Prostate gland (tissue), 2 donors: ENCODE data around the gene TELO2. TPM values are rescaled to one million over a fixed set of nuclear protein-coding genes. Genes with fewer than 3 reads are reported as not detected.
A peak's percentile ranks its signal among the peaks of the same experiment; 100 is the strongest.

Source experiments
- DNase-seq: peaks from one replicate; pipeline ENCODE4 v3.0.0-alpha.2; 2019; ENCODE audit warnings: low spot score
- H3K27ac ChIP-seq, 2 donors: fragments of 200-600 bp; sonication (generic); 2 replicates each; pipeline ENCODE4 v1.5.1; 2017 to 2019
- H3K27me3 ChIP-seq: fragments of 200-600 bp; sonication (generic); replicated peaks from 2 replicates; pipeline ENCODE4 v1.5.1; 2019; ENCODE audit not compliant: insufficient read depth
- H3K36me3 ChIP-seq, 2 donors: fragments of 200-600 bp; sonication (generic); 1 replicate in 1 of 2; 2 replicates in 1 of 2; pipeline versions ENCODE4 v1.5.1 to v1.8.1; 2017 to 2019
- H3K4me1 ChIP-seq: fragments of 200-600 bp; sonication (generic); replicated peaks from 2 replicates; pipeline ENCODE4 v1.5.1; 2019
- H3K4me3 ChIP-seq, 2 donors: fragments of 200-600 bp; sonication (generic); 2 replicates each; pipeline ENCODE4 v1.5.1; 2017 to 2019
- H3K9me3 ChIP-seq: fragments of 200-600 bp; sonication (generic); 2 replicates; pipeline ENCODE4 v1.5.1; 2017
- POLR2A ChIP-seq: fragments of 450-650 bp; IDR thresholded peaks from one replicate; pipeline ENCODE4 v1.6.1; 2016; ENCODE audit warnings: antibody characterized with exemption, mild to moderate bottlenecking
- POLR2AphosphoS5 ChIP-seq: sonication (generic); formaldehyde crosslinking; IDR thresholded peaks from one replicate; pipeline ENCODE4 v1.6.1; 2017; ENCODE audit warnings: antibody characterized with exemption
- WGBS: methylation state at CpG from one replicate; pipeline ENCODE4 v1.1.5; 2018; 5-methylcytosine and 5-hydroxymethylcytosine counted together
- intact Hi-C: fragments of 100-400 bp; cut with DNase I; formaldehyde crosslinking; loops from one replicate; pipeline ENCODE4 v1.14.2; 2022
- total RNA-seq, 2 donors: library from RNA; depleted of rRNA; stranded (reverse); fragments of >200 nt; gene quantifications; one replicate each; pipeline ENCODE4 v1.1.0, GENCODE V29; 2016
- TF ChIP-seq, protein P1 (sequence below), 4 experiments: fragments of 200-600 bp in 2 of 4; fragments of 450-650 bp in 2 of 4; sonication (generic) in 2 of 4; IDR thresholded peaks; 1 replicate in 3 of 4; 2 replicates in 1 of 4; pipeline ENCODE4 v1.5.1; 2016 to 2019; ENCODE audit warnings: antibody characterized with exemption in 4 of 4, mild to moderate bottlenecking in 2 of 4, moderate library complexity in 2 of 4

Gene TELO2
- total RNA-seq, 2 donors from 2014 or later = 35.1 to 53.5 TPM

DNA sequence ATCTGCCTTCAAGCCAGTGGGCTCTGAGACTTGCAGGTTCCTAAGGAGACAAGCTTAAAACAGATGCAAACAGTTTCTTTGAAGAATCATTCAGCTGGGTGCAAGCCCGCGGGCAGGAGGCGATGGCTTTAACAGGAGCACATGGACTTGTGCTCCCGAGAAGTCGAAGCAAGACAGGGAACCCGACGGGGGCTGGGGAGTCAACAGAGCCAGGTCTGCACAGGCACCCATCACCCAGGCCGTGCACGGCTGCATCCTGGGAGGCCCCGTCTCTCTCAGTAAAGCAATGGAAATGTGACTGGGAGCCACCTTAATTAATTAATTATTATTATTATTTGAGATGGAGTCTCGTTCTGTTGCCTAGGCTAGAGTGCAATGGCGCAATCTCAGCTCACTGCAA lies 4.1 kb upstream of the TELO2 start:
- intact Hi-C loops = no loop called here
- H3K27me3 ChIP-seq = no peaks in the 10 kb centered on the region
- H3K4me3 ChIP-seq = no peak overlapping the region
- no peak for TF ChIP-seq POLR2AphosphoS5
- no peak for TF ChIP-seq POLR2A
- TF ChIP-seq, protein P1, sequence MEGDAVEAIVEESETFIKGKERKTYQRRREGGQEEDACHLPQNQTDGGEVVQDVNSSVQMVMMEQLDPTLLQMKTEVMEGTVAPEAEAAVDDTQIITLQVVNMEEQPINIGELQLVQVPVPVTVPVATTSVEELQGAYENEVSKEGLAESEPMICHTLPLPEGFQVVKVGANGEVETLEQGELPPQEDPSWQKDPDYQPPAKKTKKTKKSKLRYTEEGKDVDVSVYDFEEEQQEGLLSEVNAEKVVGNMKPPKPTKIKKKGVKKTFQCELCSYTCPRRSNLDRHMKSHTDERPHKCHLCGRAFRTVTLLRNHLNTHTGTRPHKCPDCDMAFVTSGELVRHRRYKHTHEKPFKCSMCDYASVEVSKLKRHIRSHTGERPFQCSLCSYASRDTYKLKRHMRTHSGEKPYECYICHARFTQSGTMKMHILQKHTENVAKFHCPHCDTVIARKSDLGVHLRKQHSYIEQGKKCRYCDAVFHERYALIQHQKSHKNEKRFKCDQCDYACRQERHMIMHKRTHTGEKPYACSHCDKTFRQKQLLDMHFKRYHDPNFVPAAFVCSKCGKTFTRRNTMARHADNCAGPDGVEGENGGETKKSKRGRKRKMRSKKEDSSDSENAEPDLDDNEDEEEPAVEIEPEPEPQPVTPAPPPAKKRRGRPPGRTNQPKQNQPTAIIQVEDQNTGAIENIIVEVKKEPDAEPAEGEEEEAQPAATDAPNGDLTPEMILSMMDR (IDR thresholded peaks at IDR 0.05) = no peak
- no peaks in the 10 kb centered on the region for H3K9me3 ChIP-seq
- no peak overlapping the region for H3K27ac ChIP-seq
- no peaks in the 10 kb centered on the region for H3K36me3 ChIP-seq
- H3K4me1 ChIP-seq = no peaks in the 10 kb centered on the region
- 94% methylated on average over 12 of the region's 12 CpGs for WGBS
- DNase-seq = no peak

DNA sequence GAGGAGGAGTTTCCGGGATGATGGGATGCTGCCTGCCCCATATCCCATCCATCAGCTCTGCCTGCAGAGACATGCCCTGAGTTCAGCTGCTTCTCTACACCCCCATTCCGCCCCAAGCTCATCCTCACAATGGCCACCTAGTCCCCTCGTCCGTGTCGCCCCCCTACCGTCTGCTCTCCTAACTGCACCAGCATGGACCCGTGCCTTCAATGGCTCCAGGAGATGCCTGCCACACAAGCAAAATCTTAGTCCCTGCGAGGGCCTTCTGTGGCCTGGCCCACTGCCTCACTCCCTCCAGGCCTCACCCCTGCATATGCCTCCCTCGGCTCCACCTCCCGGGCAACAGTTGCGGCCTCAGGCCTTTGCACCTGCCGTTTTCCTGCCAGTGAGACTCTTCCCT lies 1.8 kb upstream of the TELO2 start:
- WGBS = 73% methylated on average over 12 of the region's 12 CpGs
- H3K27ac ChIP-seq = no peak overlapping the region
- H3K9me3 ChIP-seq = no peaks in the 10 kb centered on the region
- peaks cover 0 to 10% of the 10 kb centered on the region in 2 donors for H3K36me3 ChIP-seq
- intact Hi-C loops = loop anchor here (5.0 kb wide), 1 partner anchor 121 kb away; the partner anchor contains the start of genes CRAMP1 and IFT140
- H3K4me3 ChIP-seq = no peak overlapping the region
- H3K27me3 ChIP-seq = no peaks in the 10 kb centered on the region
- TF ChIP-seq POLR2AphosphoS5 (no peak), POLR2A (no peak)
- TF ChIP-seq, protein P1 (IDR thresholded peaks at IDR 0.05) = no peak
- no peak for DNase-seq
- peaks cover 8% of the 10 kb centered on the region for H3K4me1 ChIP-seq

DNA sequence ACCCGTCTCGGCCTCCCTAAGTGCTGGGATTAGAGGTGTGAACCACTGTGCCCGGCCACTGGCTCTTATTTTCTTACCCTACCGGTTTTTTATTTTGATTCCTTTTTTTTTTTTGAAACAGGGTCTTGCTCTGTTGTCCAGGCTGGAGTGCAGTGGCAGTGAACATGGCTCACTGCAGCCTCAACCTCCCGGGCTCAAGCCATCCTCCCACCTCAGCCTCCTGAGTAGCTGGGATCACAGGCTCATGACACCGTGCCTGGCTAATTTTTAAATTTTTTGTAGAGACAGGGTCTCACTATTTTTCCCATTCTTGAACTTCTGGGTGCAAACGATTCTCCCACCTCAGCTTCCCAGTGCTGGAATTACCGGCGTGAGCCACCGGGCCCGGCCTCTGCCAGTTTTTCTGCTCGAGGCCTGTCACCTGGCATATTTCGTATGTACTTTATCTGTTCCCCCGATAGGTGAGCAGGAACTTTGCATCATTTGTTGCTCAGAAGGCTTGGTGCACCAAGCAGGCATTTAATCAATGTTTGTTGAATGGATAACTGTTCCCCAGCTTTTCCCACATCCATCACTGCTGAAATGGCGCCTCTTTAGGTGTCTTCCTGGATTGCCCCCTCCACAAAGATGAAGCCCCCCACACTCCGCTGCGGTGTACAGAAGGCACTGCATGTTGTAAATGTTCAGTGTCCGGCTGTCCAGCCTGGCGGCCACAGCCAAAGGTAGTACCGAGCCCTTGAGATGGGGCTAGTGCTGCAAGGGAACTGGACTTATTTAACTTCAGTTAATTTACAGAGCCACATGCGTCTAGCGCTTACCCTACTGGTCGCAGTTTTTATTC lies 858 bp upstream of the TELO2 start:
- no peak for TF ChIP-seq POLR2AphosphoS5
- TF ChIP-seq, protein P1 (IDR thresholded peaks at IDR 0.05) = no peak
- TF ChIP-seq POLR2A = no peak
- DNase-seq = no peak
- intact Hi-C loops = loop anchor here (5.0 kb wide), 1 partner anchor 120 kb away; the partner anchor contains the start of genes CRAMP1 and IFT140

GRCh38 chr16:1493746-1494094 lies 560 bp downstream of the TELO2 start:
- no peak for DNase-seq
- Histone ChIP-seq H3K27me3 (no peaks in the 10 kb centered on the region), H3K4me1 (peaks cover 8% of the 10 kb centered on the region), H3K9me3 (no peaks in the 10 kb centered on the region), H3K27ac (peak overlapping the region; percentile 75 to 83), H3K36me3 (peaks cover 0 to 10% of the 10 kb centered on the region in 2 donors), H3K4me3 (peak overlapping the region; percentile 71 to 85)
- TF ChIP-seq POLR2A (no peak), POLR2AphosphoS5 (no peak)
- TF ChIP-seq, protein P1 (IDR thresholded peaks at IDR 0.05) = no peak
- intact Hi-C loops = loop anchor here (5.0 kb wide), 1 partner anchor 119 kb away; the partner anchor contains the start of genes CRAMP1 and IFT140
- 0% methylated on average over 10 of the region's 30 CpGs for WGBS

More for the DNA sequence above, 858 bp upstream of the TELO2 start:
- peak overlapping the region in 1 of 2 donors; percentile 85 for H3K4me3 ChIP-seq
- 81% methylated on average over 23 of the region's 23 CpGs for WGBS
- H3K36me3 ChIP-seq = peaks cover 0 to 10% of the 10 kb centered on the region in 2 donors
- no peaks in the 10 kb centered on the region for H3K27me3 ChIP-seq
- H3K4me1 ChIP-seq = peaks cover 8% of the 10 kb centered on the region
- peak overlapping the region; percentile 75 to 83 for H3K27ac ChIP-seq
- H3K9me3 ChIP-seq = no peaks in the 10 kb centered on the region
